ENCODE results near the gene NCKAP5.

Gene NCKAP5

DNA sequence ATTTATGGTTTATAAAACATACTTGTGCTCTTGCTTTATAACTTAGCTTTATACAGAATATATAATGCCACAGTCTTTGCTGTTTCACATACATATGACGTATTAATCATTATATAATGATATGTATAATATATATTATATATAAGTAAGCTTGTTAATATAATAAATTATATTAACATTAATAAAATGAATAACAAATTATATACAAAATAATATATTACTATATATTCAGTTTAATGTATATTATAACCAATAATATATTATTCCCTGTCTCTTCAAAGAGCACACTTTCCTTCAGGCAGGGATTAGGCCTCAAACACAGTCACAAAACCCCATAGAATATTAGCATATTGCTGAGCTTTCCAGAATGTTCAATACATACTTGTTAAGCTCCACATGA, 427.6 kb downstream of the NCKAP5 start:
- WGBS, 2 experiments = no CpG with 5 or more reads among the region's 1 CpG
- no peak overlapping the region for H3K4me3 ChIP-seq (ENCODE audit: insufficient read depth, low read depth, low read length)
- H3K27me3 ChIP-seq (ENCODE audit: control insufficient read depth, insufficient read depth, low read length, poor library complexity, severe bottlenecking) = no peaks in the 10 kb centered on the region
- H3K27ac ChIP-seq (ENCODE audit: insufficient read depth, low read depth, low read length, poor library complexity, severe bottlenecking) = no peak overlapping the region
- peaks cover 13% of the 10 kb centered on the region for H3K4me1 ChIP-seq (ENCODE audit: control insufficient read depth, insufficient read depth, low read length)
- H3K9me3 ChIP-seq (ENCODE audit: control insufficient read depth, low read length) = no peaks in the 10 kb centered on the region
- no peaks in the 10 kb centered on the region for H3K36me3 ChIP-seq (ENCODE audit: control insufficient read depth, insufficient read depth, low read length)

GRCh38 chr2:133139847-133140533, 428.3 kb downstream of the NCKAP5 start:
- 45 to 51% methylated on average over 4 of the region's 4 CpGs for WGBS, 2 experiments
- Histone ChIP-seq H3K9me3 (ENCODE audit: control insufficient read depth, low read length) (no peaks in the 10 kb centered on the region), H3K27me3 (ENCODE audit: control insufficient read depth, insufficient read depth, low read length, poor library complexity, severe bottlenecking) (no peaks in the 10 kb centered on the region), H3K4me3 (ENCODE audit: insufficient read depth, low read depth, low read length) (no peak overlapping the region), H3K4me1 (ENCODE audit: control insufficient read depth, insufficient read depth, low read length) (peaks cover 13% of the 10 kb centered on the region), H3K36me3 (ENCODE audit: control insufficient read depth, insufficient read depth, low read length) (no peaks in the 10 kb centered on the region), H3K27ac (ENCODE audit: insufficient read depth, low read depth, low read length, poor library complexity, severe bottlenecking) (peak overlapping the region; percentile 55)

DNA sequence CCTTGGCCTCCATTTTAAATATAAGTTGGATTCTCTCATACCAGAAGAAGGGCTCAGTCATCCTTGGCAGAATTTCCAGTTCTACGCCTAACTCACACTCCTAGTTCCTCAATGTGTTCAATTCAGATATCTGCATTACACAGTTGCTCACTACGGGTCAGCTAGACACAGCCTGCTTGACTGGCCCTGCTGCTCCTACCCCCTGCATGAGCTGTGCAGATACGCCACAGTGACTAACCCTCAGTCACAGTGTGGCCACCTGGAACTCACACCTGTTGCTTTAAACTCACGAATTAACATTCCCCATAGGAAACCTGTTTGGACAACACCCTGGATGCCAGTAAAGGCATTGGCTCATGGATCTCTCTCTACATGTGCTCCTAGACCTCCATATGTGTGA, 429.6 kb downstream of the NCKAP5 start:
- WGBS, 2 experiments = 89 to 91% methylated on average over 4 of the region's 4 CpGs
- no peaks in the 10 kb centered on the region for H3K9me3 ChIP-seq (ENCODE audit: control insufficient read depth, low read length)
- H3K27ac ChIP-seq (ENCODE audit: insufficient read depth, low read depth, low read length, poor library complexity, severe bottlenecking) = no peak overlapping the region
- H3K4me3 ChIP-seq (ENCODE audit: insufficient read depth, low read depth, low read length) = no peak overlapping the region
- H3K36me3 ChIP-seq (ENCODE audit: control insufficient read depth, insufficient read depth, low read length) = no peaks in the 10 kb centered on the region
- peaks cover 13% of the 10 kb centered on the region for H3K4me1 ChIP-seq (ENCODE audit: control insufficient read depth, insufficient read depth, low read length)
- no peaks in the 10 kb centered on the region for H3K27me3 ChIP-seq (ENCODE audit: control insufficient read depth, insufficient read depth, low read length, poor library complexity, severe bottlenecking)

- Histone ChIP-seq H3K4me3 (ENCODE audit: insufficient read depth, low read depth, low read length) (no peak overlapping the region), H3K9me3 (ENCODE audit: control insufficient read depth, low read length) (no peaks in the 10 kb centered on the region), H3K4me1 (ENCODE audit: control insufficient read depth, insufficient read depth, low read length) (peaks cover 6% of the 10 kb centered on the region), H3K36me3 (ENCODE audit: control insufficient read depth, insufficient read depth, low read length) (no peaks in the 10 kb centered on the region), H3K27me3 (ENCODE audit: control insufficient read depth, insufficient read depth, low read length, poor library complexity, severe bottlenecking) (no peaks in the 10 kb centered on the region), H3K27ac (ENCODE audit: insufficient read depth, low read depth, low read length, poor library complexity, severe bottlenecking) (no peak overlapping the region)
- WGBS, 2 experiments = 92% methylated on average over 9 of the region's 10 CpGs
These were observed 433.1 kb downstream of the NCKAP5 start for GRCh38 chr2:133135035-133135654.

GRCh38 chr2:133130548-133131246, 437.6 kb downstream of the NCKAP5 start:
- Histone ChIP-seq H3K4me3 (ENCODE audit: insufficient read depth, low read depth, low read length) (no peak overlapping the region), H3K27me3 (ENCODE audit: control insufficient read depth, insufficient read depth, low read length, poor library complexity, severe bottlenecking) (no peaks in the 10 kb centered on the region), H3K27ac (ENCODE audit: insufficient read depth, low read depth, low read length, poor library complexity, severe bottlenecking) (no peak overlapping the region), H3K4me1 (ENCODE audit: control insufficient read depth, insufficient read depth, low read length) (no peaks in the 10 kb centered on the region), H3K36me3 (ENCODE audit: control insufficient read depth, insufficient read depth, low read length) (no peaks in the 10 kb centered on the region), H3K9me3 (ENCODE audit: control insufficient read depth, low read length) (no peaks in the 10 kb centered on the region)
- whole genome bisulfite sequencing, 2 experiments = 94 to 96% methylated on average over 3 of the region's 3 CpGs

- H3K27ac ChIP-seq (ENCODE audit: insufficient read depth, low read depth, low read length, poor library complexity, severe bottlenecking) = no peak overlapping the region
- H3K36me3 ChIP-seq (ENCODE audit: control insufficient read depth, insufficient read depth, low read length) = no peaks in the 10 kb centered on the region
- H3K9me3 ChIP-seq (ENCODE audit: control insufficient read depth, low read length) = no peaks in the 10 kb centered on the region
- no peaks in the 10 kb centered on the region for H3K4me1 ChIP-seq (ENCODE audit: control insufficient read depth, insufficient read depth, low read length)
- H3K27me3 ChIP-seq (ENCODE audit: control insufficient read depth, insufficient read depth, low read length, poor library complexity, severe bottlenecking) = no peaks in the 10 kb centered on the region
- H3K4me3 ChIP-seq (ENCODE audit: insufficient read depth, low read depth, low read length) = no peak overlapping the region
- 79 to 95% methylated on average over 3 to 5 of the region's 5 CpGs for WGBS, 2 experiments
These were observed 443.8 kb downstream of the NCKAP5 start for GRCh38 chr2:133124446-133124845.

DNA sequence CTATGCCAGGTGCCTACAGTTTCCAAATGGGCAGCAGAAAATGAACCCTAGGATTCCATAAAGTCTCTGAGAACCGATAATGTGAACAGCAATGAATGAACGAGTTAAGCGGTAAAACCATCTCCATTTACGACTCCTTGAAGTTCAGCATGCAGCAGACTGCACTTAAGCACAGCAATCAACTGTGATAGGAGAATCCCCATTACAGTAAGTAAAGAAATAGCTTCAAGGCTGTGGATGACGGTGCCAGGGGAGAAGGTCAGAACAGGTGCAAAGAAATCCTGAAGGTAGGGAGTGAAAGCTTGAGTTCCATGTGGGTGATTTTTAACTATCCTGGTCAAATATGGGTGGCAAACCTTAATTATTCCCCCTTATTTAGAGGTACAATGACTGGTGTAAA, 444.4 kb downstream of the NCKAP5 start:
- Histone ChIP-seq H3K27me3 (ENCODE audit: control insufficient read depth, insufficient read depth, low read length, poor library complexity, severe bottlenecking) (no peaks in the 10 kb centered on the region), H3K4me1 (ENCODE audit: control insufficient read depth, insufficient read depth, low read length) (no peaks in the 10 kb centered on the region), H3K36me3 (ENCODE audit: control insufficient read depth, insufficient read depth, low read length) (no peaks in the 10 kb centered on the region), H3K9me3 (ENCODE audit: control insufficient read depth, low read length) (no peaks in the 10 kb centered on the region), H3K4me3 (ENCODE audit: insufficient read depth, low read depth, low read length) (no peak overlapping the region), H3K27ac (ENCODE audit: insufficient read depth, low read depth, low read length, poor library complexity, severe bottlenecking) (no peak overlapping the region)
- 93 to 96% methylated on average over 5 of the region's 5 CpGs for WGBS, 2 experiments

DNA sequence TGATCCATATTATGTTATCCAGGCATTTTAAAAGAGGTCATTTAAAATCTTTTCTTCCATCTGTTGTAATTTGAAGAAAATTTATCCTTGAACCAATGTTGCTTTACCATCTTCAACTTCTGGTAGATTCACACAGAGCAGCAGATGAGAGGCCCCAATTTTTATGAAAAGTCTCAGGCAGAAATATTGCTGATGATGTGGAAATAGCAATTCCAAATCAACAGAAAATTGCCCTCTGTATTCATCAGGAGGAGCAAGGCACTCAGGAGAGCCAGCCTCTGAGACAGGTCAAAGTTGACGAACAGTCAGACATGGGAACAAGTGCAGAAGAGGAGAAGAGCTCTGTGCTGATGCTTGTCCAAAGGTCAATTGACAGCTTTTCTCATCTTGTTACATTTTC, 444.9 kb downstream of the NCKAP5 start:
- Histone ChIP-seq H3K27me3 (ENCODE audit: control insufficient read depth, insufficient read depth, low read length, poor library complexity, severe bottlenecking) (no peaks in the 10 kb centered on the region), H3K9me3 (ENCODE audit: control insufficient read depth, low read length) (no peaks in the 10 kb centered on the region), H3K4me1 (ENCODE audit: control insufficient read depth, insufficient read depth, low read length) (no peaks in the 10 kb centered on the region), H3K36me3 (ENCODE audit: control insufficient read depth, insufficient read depth, low read length) (no peaks in the 10 kb centered on the region), H3K4me3 (ENCODE audit: insufficient read depth, low read depth, low read length) (no peak overlapping the region), H3K27ac (ENCODE audit: insufficient read depth, low read depth, low read length, poor library complexity, severe bottlenecking) (no peak overlapping the region)
- WGBS, 2 experiments = 93 to 100% methylated on average over 1 of the region's 1 CpG

DNA sequence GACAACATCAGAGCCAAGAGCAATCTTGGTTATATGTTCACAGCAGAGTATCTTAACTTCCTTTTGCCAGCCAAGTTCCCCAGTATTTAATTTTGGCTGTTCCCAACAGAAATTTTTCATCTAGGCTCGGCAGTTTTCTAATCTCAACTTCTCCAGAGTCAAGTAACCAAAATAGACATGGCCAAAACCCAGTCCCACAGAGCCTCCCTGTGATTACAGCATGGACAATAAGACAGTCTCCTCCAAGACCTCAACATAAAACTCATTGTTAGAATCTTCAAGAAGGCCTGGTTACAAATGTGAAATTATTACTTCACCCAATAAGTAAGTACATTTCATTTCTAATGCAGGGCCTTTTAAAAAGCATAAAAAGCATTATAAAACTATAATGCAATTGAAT, 445.7 kb downstream of the NCKAP5 start:
- no peaks in the 10 kb centered on the region for H3K36me3 ChIP-seq (ENCODE audit: control insufficient read depth, insufficient read depth, low read length)
- H3K9me3 ChIP-seq (ENCODE audit: control insufficient read depth, low read length) = no peaks in the 10 kb centered on the region
- WGBS, 2 experiments = 88 to 90% methylated on average over 1 of the region's 1 CpG
- no peaks in the 10 kb centered on the region for H3K27me3 ChIP-seq (ENCODE audit: control insufficient read depth, insufficient read depth, low read length, poor library complexity, severe bottlenecking)
- no peaks in the 10 kb centered on the region for H3K4me1 ChIP-seq (ENCODE audit: control insufficient read depth, insufficient read depth, low read length)
- no peak overlapping the region for H3K4me3 ChIP-seq (ENCODE audit: insufficient read depth, low read depth, low read length)
- H3K27ac ChIP-seq (ENCODE audit: insufficient read depth, low read depth, low read length, poor library complexity, severe bottlenecking) = no peak overlapping the region

- H3K4me3 ChIP-seq (ENCODE audit: insufficient read depth, low read depth, low read length) = no peak overlapping the region
- no peaks in the 10 kb centered on the region for H3K4me1 ChIP-seq (ENCODE audit: control insufficient read depth, insufficient read depth, low read length)
- no peaks in the 10 kb centered on the region for H3K36me3 ChIP-seq (ENCODE audit: control insufficient read depth, insufficient read depth, low read length)
- no peak overlapping the region for H3K27ac ChIP-seq (ENCODE audit: insufficient read depth, low read depth, low read length, poor library complexity, severe bottlenecking)
- no peaks in the 10 kb centered on the region for H3K9me3 ChIP-seq (ENCODE audit: control insufficient read depth, low read length)
- H3K27me3 ChIP-seq (ENCODE audit: control insufficient read depth, insufficient read depth, low read length, poor library complexity, severe bottlenecking) = no peaks in the 10 kb centered on the region
- WGBS, 2 experiments = 94 to 100% methylated on average over 1 of the region's 1 CpG
These were observed 448.0 kb downstream of the NCKAP5 start for GRCh38 chr2:133120310-133120709.
